NCI-H2227 (cell line): Measurements from ENCODE around the gene ADAMTS12.

Experiments
- DNase-seq: peaks from one replicate; lab custom pipeline; 2025; ENCODE audit not compliant: unreplicated experiment; lab: John Stamatoyannopoulos, UW

ADAMTS12 gene

DNA sequence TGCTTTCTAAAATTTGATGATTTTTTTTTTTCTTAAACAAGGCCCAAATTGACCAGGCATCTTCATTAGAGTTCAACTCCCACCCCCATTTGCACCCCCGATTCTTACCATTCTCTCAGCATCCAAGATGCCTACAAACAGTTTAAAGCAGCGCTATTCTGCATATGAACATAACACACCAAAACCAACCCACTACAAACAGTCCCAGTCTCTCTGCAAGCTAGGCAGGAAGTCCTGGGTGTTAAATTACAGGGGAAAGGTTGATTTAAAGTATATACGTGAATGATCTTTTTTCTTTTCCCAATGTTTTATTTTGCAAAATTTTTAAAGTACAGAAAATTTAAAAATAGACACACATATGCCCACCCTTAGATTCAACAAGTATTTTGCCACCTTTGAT is 127.0 kb downstream of the ADAMTS12 start:
- no peak for DNase-seq

DNA sequence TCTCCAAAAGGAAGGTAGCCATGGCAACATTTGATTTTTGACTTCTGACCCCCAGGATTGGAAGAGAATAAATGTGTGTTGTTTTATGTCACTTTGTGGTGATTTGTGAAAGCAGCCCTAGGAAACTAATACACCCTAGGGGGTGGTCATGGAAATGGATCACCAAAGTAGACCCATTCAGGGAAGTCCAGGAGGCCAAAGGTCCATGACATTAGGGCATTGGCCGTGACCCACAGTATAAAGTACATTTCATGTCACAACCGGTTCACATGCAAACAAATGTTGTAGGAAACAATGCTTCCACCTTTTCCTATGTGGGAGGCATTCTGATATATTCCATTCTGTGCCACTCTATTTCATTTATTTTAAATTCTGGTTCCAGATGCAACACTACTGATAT is 128.4 kb downstream of the ADAMTS12 start:
- DNase-seq: no peak

DNA sequence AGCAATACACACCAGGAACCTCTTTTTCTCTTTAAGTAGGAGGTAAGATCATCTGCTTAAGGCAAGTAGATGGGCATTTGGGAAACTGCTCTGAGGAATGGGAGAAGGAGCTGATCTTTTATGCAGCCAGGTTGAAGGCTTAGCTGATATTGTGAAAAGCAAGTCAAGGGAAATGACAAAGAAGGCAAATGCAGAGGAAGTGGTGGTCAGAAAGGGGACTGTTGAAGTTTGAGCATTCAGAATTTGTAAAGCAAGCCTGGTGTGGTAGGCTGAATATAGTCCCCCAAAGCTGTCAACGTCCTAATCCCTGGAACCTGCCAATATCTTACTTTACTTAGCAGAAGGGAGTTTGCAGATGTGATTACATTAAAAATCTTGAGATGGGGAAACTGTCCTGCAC is 128.9 kb downstream of the ADAMTS12 start:
- DNase-seq: no peak

DNA sequence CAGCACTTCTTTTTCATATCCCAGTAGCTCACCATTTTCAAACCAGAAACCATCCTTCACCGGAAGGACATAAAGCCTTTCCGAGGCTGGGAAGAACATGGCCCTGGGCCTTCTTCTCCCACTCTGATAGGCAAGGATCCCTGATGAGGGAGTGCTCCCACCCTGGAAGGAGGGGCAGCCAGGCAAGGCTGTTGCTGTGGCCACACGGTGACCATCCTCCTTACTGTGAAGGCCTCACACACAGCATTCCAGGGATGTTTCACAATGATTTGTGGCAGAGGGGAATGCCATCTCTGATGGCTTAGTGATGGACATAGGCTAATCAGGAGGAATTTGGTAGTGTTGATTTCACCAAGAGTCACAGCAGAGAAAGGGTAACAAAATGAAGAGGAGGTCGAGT is 130.7 kb downstream of the ADAMTS12 start:
- no peak for DNase-seq

DNA sequence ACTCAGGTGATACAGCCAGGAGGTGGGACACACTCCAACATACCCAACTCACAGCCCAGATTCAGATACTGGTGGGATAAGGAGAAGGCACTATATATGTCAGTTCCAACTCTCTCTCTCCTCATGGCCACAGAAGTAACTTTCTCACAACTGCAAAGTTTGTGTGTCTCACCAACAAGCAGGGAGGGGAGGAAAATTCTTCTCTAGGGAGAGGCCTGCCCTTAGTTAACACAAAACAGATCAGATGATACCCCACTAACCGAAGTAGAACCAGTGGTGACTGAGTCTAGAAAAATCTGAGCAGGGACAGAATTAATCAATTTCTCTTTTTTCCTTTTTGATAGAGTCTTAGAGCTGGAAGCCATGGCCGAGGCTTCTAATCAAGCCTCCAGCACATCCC is 133.1 kb downstream of the ADAMTS12 start:
- no peak for DNase-seq

DNA sequence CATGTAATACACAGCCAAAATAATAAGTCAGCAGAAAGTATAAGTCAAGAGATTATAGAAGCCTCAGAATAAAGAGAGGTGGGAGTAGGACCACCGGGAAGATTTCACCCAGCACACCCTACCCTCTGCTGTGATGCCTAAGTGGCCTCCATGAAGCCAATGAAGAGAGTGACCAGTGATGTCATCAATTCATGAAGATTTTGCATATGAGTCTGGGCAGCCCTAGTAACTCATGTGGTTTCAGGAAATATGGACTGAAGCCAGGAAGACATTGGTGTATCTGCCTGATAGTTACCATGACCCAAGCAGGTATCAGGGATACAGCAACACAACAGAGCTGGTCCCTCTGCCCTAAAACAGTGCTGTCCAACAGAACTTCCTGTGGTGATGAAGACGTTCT is 135.3 kb downstream of the ADAMTS12 start:
- DNase-seq: no peak

DNA sequence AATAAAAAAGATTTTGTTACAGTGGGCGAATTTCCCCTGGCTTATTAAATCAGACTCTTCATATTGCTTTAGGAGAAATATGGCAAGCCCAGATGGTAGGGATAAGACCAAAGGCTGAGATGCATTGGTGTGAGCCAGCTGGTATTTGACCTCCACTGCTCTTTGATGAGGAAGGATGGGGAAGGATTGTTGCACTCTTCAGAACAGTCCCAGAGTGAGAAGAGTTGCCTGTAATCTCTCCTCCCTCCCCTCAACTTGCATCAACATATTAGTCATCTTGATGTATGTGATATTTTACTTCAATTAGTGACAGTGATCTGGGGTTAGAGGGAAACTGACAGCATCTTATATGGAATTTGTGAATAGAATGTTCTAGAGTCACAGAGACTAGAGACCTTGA is 136.6 kb downstream of the ADAMTS12 start:
- no peak for DNase-seq

DNA sequence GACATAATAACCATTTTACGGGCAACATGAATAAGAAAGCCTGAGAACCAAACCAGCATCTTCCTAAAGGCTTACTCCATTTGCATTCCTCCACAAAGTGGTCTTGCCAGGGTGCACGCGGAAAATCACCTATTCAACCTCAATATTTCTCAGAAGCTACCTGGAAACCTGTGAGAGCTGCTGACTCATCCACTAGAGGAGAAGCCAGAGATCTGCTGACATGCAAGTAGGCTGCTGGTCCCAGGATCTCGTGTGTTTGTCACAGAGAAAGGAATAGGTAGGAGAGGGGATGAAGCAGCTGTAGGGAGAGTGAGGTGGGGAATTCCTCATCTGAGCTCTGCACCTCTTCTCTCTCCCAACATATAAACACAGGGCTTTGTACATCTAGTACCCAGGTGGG is 138.1 kb downstream of the ADAMTS12 start:
- DNase-seq: no peak

DNA sequence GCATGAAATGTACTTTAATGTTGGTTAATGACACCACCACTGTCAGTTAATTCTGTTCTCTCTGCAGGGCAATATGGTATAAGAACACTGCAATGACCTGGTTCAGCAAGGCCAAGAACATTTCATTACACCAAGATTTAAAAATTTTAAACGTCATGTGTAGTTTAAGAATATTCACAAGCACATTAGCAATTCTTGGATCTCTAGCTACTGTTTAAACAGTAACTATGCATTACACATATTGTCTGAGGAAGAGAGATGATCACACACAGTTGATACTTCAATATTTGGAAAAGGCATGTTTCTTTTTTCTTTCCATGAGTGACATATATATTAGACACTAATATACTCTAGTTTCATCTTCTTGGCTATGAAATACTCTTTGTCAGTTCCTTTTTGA is 143.0 kb downstream of the ADAMTS12 start:
- DNase-seq: no peak

DNA sequence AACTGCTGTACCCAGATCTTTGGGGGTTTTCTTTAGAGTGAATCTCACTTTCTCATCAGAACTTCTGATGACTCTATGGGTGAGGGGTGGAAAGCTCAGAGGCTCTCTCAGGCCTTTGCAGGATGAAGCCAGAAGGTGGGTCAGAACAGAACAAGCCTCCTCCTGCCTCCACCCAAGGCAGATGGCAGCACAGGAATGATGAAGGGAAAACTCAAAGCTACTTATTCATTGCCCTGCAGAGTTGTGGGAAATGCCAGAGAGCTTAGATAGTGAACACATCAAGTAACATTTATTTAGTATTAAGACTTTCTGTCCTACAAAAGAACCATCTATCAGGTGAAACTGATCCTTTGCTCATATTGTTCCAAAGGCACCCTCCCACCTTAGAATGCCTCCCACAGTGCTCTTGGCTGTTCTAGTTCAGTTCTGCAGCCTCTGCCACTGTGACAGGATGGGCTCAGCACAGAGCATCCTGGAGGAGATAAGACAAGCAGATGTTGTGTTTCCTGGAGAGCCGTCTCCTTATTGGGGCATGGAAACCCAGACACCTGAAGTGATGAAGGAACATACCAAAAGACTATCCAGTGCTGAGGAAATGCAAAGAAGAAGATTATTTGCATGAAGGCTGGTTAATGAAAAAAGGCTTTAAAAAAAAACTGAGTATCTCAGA is 146.6 kb downstream of the ADAMTS12 start:
- DNase-seq: no peak

DNA sequence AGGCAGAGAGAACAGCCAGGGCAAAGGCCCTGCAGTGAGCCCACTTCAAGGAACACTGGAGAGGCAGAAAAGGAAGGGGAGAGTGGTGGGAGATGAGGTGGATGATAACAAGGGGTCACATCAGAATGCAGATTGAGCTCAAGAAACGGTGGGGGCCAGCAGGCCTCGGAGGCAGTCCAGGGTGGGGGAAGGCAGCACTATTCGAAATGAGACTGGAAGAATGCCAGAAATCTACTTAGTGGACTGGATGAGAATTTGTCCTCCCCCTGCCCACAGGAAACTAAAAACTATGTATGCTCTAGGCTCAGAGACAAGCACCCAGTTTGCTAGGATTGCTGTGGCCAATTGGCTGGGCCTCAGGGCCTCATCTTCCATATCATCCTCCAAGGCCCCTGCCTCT is 148.7 kb downstream of the ADAMTS12 start:
- DNase-seq: no peak

DNA sequence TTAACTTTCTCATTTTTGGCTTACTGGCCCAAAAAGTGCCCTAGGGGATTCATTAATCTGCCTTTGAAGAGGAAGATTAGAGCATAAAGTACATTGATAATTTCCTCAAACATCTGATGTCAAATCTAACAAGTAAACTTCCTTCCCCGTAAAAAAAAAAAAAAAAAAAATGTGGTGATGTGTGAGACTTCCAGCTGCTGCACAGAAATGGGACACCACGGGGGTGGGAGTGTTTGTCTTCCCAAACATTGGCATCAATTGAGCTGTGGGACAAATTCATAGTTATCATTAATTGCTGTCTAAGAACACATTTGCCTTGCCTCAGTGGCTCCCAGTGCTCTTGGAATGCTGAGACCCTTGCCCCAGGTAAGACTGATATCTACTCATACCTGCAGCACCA is 149.6 kb downstream of the ADAMTS12 start:
- no peak for DNase-seq

DNA sequence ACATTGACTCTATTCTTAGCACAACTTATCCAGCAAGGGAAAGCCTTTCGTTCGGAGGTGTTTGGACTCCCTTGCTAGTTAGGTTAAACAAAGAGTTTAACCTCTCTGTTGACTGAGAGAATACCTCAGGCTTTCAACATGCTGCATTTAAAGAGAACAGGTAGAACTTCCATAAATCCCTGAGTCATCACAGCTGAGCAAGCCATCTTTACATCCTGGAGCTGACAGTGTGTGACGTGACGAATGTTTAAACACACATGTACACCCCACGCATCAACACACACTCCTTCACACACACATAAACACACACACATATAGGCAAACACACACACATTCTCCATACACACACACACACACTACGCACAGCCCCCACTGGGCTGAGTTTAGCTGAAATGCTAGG is 152.8 kb downstream of the ADAMTS12 start:
- DNase-seq: no peak

DNA sequence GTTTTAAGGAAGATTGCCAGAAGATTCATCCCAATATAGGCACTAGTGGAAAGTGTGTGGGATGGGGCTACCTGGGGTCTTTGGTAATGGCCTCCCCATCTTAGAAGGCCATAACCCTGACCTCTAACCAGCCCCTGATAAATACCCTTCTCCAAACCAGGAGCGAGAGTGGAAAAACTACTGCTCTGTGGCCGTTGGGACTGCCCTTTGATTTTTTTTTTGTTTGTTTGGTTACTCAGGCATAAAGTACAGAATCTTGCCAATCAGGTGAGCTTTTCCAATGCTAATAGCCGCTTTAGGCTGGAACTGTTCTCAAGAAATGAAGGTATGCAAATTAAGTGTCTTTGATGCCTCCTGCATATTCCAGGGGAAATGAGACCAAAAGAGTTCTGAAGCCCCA is 153.7 kb downstream of the ADAMTS12 start:
- no peak for DNase-seq

DNA sequence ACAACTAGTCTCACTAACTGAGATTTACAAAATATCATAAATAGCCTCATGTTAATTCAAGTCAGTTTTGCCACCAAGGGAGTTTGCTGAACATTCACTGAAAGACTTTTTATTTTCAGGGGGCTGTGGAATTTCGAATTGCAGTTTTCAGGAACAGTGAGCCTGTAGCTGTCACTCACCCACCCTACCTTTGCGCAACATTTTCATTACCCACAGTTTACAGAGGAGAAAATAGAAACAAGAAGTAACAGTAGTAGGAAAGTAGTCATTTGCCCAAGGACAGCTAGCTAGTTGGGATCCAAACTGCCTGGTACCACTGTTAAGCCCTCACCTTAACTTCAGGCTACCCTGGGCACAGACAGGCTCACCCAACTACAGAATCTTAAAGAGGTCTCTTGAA is 154.1 kb downstream of the ADAMTS12 start:
- no peak for DNase-seq

DNA sequence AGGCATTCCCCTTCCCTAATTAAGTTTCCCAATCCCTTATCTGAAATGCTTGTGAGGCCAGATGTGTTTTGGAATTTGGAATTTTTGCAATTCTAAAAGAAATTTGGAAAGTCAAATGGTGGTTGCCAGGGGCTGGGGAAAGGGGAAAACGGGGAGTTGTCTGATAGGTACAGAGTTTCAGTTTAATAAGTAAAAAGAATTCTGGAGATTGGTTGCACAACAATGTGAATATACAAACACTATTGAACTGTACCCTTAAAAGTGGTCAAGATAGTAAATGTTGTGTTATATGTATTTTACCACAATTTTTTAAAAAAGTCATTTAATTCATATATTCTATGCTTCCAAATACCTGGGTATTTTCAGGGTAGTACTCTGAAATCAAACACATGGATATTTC is 154.5 kb downstream of the ADAMTS12 start:
- no peak for DNase-seq

DNA sequence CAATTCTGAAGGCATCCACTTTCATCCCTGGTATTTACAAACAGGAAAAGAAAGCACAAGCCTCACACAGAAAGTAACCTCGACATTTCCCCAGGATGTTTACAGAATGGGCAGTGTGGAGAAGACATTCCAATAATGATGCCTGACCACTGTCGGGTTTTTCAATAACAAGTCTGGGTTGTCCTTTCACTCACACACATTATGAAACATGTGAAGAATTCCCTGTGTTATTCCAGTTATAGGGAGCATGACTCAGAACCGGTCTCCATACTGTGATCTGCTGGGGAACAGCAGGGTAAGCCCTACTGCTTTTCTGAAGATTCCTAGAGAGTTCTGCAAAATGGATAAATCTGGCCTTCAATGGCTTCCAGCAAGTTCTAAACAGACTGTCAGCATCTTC is 155.3 kb downstream of the ADAMTS12 start:
- no peak for DNase-seq

DNA sequence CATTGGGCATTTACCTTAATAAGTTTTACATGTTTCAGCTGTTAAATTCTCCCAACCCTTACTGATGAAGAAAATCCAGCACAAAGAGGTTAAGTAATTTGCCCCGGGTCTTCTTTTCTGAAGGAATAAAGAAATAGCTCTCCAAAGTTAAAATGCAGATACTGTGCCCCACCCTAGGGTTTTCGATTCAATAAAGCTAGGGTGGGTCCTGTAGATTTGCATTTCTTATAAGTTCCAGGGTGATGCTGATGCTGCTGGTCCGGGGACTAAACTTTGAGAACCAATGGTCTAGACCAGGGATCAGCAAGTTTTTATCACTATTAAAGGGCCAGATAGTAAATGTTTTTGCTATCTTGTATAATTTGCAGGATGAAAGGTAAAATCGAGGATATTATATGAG is 156.7 kb downstream of the ADAMTS12 start:
- no peak for DNase-seq

DNA sequence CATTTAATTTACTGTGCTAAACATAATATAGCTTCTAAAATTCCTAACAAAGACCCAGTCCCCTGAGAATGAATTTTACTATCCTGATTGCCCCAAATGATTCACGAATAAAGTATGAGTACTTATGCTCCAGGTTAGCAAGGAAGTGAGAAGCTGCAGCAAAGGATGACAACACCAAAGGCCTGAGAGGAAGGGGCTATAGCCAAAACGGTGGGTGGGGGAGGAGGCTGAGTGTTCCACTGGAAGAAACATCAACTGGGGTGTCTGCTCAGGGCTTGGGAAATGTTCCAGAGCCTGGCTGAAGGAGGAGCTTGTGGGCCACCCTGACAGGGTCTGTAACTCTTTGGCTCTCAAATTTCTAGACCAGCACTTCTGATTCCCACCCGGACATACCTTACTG is 157.3 kb downstream of the ADAMTS12 start:
- DNase-seq: no peak

DNA sequence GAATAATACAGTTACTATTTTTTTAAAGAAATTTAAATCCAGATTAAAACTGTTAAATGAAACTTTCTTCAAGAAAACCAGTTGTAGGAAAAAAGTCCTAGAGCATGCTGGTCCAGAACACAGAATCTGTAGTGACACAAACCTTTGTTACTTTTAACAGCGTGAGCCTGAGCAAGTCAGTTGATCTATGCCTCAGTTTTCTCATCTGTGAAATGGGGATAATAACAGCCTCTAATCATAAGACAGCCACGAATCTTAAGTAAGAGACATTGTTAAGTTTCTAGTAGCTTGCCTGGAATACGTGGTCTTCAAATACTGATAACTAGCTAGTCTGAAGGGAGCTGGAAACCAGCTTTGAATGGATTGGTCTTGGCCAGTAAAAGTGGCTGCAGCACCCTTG is 158.6 kb downstream of the ADAMTS12 start:
- DNase-seq: no peak

DNA sequence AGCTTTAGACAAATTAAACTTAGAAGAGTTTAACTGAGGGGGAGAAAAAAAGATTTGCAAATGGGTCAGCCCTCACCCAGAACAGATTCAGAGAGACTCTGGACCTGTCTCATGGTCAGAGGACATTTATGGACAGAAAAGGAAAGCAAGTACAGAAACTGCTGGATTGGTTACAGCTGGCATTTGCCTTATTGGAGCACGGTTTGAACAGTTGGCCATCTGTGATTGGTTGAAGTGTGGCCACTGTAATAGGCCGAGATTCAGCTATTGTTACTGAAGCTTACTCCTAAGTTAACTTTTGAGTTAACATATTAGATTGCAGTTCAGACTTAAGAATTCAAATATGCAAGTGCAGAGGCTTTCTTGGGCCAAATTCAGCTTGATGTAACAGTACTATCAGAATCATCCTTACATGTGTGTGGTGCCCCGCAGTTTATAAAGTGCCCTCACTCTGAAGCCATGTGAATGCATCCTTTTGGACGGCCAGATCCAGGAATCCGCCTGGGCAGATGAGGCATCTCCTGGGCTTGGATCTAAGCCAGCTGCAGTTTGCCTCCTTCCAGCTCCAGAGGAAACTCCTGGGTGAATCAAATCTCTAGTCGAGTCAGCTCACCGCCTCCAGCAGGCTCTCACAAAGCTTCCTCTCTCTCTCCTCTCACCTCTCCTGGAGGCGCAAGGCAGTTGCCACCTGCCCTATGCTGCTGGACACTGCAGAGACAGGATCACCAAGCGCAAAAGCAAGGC is 165.2 kb downstream of the ADAMTS12 start:
- DNase-seq: no peak

DNA sequence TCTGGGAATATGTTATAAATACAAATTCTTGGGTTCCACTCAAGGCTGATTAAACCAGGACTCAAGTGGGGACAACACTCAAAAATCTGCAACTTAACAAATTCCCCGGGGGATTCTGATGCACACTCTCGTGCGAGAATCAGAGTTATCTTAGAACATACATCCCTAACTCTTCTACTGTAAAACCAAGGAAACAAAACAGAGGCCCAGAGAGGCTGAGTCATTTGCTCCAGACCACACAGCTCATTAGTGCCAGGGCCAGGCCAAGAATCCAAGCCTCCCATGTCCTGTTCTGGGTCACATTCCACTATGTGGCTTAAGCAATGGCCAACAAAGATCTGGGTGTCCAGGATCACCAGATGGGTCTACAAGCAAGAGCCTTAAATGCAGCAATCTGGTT is 166.0 kb downstream of the ADAMTS12 start:
- no peak for DNase-seq
